H1 (cell line): Measurements from ENCODE around the gene ARHGEF4. TPM values are rescaled to one million over a fixed set of nuclear protein-coding genes. Genes with fewer than 3 reads are reported as not detected.

ENCODE experiments used
- CTCF ChIA-PET: fragments of 300-600 bp; sonication (Branson Sonifier 250); formaldehyde crosslinking; loops from one replicate; lab custom pipeline; 2021; ENCODE audit not compliant: partially characterized antibody; lab: Charles Lee
- POLR2A ChIA-PET: fragments of 300-600 bp; sonication (Branson Sonifier 250); formaldehyde crosslinking; loops from one replicate; lab custom pipeline; 2021; ENCODE audit warnings: inconsistent platforms; ENCODE audit not compliant: partially characterized antibody; lab: Charles Lee
- DNase-seq, 2 experiments: peaks; one replicate each; pipeline versions ENCODE4 v3.0.0 to v3.0.0-alpha.2; 2010 to 2022; ENCODE audit warnings: low spot score in 2 of 2, low read depth in 1 of 2, mixed read lengths in 1 of 2
- FAIRE-seq: peaks from 2 replicates; lab custom pipeline; 2011; peaks lifted over from hg19 to GRCh38; lab: Jason Lieb, UNC
- H2AFZ ChIP-seq: 2 replicates; pipeline ENCODE4 v1.8.1; 2012; ENCODE audit warnings: low read length, inconsistent platforms
- H2AK5ac ChIP-seq: 2 replicates; pipeline ENCODE4 v1.6.1; 2013; ENCODE audit warnings: low read depth, low read length
- H2BK120ac ChIP-seq: replicated peaks from 2 replicates; pipeline ENCODE3; 2013; ENCODE audit warnings: low read depth, low read length, inconsistent platforms
- H2BK12ac ChIP-seq: 2 replicates; pipeline ENCODE4 v1.6.1; 2013; ENCODE audit warnings: low read depth, low read length
- H2BK15ac ChIP-seq: 2 replicates; pipeline ENCODE4 v1.6.1; 2013; ENCODE audit warnings: low read length
- H2BK20ac ChIP-seq: 2 replicates; pipeline ENCODE4 v1.6.1; 2013; ENCODE audit warnings: low read length
- H2BK5ac ChIP-seq: 2 replicates; pipeline ENCODE4 v1.6.1; 2013; ENCODE audit warnings: low read depth, low read length
- H3K14ac ChIP-seq: 2 replicates; pipeline ENCODE4 v1.6.1; 2013; ENCODE audit warnings: inconsistent platforms; ENCODE audit not compliant: insufficient read length
- H3K18ac ChIP-seq: 2 replicates; pipeline ENCODE4 v1.6.1; 2013; ENCODE audit warnings: low read length; ENCODE audit errors: extremely low read depth
- H3K23ac ChIP-seq: 2 replicates; pipeline ENCODE4 v1.6.1; 2013; ENCODE audit warnings: inconsistent platforms; ENCODE audit not compliant: insufficient read length
- H3K23me2 ChIP-seq: 2 replicates; pipeline ENCODE4 v1.6.1; 2013; ENCODE audit warnings: low read depth, low read length
- H3K27ac ChIP-seq: 2 replicates; pipeline ENCODE4 v1.6.1; 2011; ENCODE audit warnings: low read depth, low read length, inconsistent platforms
- H3K27me3 ChIP-seq, 4 experiments: replicated peaks in 1 of 4; 1 replicate in 1 of 4; 2 replicates in 3 of 4; pipeline versions ENCODE4 v1.6.1 to v1.8.1; 2011 to 2013; ENCODE audit warnings: low read length in 3 of 4, mild to moderate bottlenecking in 3 of 4, inconsistent platforms in 2 of 4, mixed read lengths in 2 of 4, moderate library complexity in 1 of 4; ENCODE audit not compliant: control insufficient read depth in 3 of 4, insufficient read depth in 3 of 4; ENCODE audit errors: extremely low read depth in 1 of 4
- H3K36me3 ChIP-seq, 4 experiments: 2 replicates each; pipeline versions ENCODE4 v1.6.1 to v1.8.1; 2011 to 2013; ENCODE audit warnings: mild to moderate bottlenecking in 4 of 4, low read length in 3 of 4, moderate library complexity in 2 of 4, control low read depth in 1 of 4, inconsistent platforms in 1 of 4; ENCODE audit not compliant: insufficient read depth in 4 of 4, control insufficient read depth in 2 of 4
- H3K4ac ChIP-seq: replicated peaks from 2 replicates; pipeline ENCODE3; 2013; ENCODE audit warnings: low read length, low read depth, mixed read lengths, inconsistent platforms; ENCODE audit not compliant: insufficient read length
- H3K4me1 ChIP-seq, 4 experiments: replicated peaks in 1 of 4; 1 replicate in 1 of 4; 2 replicates in 3 of 4; pipeline versions ENCODE4 v1.6.1 to v1.8.1; 2011 to 2013; ENCODE audit warnings: low read length in 3 of 4, inconsistent platforms in 2 of 4, mixed read lengths in 1 of 4; ENCODE audit not compliant: insufficient read depth in 4 of 4, control insufficient read depth in 3 of 4
- H3K4me2 ChIP-seq, 2 experiments: 2 replicates each; pipeline versions ENCODE4 v1.6.1 to v1.8.1; 2011 to 2013; ENCODE audit warnings: low read depth in 2 of 2, low read length in 2 of 2, control low read depth in 1 of 2, inconsistent platforms in 1 of 2, mild to moderate bottlenecking in 1 of 2; ENCODE audit not compliant: insufficient read depth in 1 of 2
- H3K4me3 ChIP-seq, 4 experiments: fragments of 200-600, 300-600 bp in 1 of 4; sonication (generic), shearing (Covaris generic), sonication (Bioruptor Twin) in 1 of 4; 2 replicates each; pipeline versions ENCODE4 v1.5.1 to v1.8.1; 2011 to 2016; ENCODE audit warnings: low read length in 4 of 4, low read depth in 3 of 4, control low read depth in 2 of 4, inconsistent platforms in 2 of 4, mild to moderate bottlenecking in 2 of 4, mixed read lengths in 1 of 4, moderate library complexity in 1 of 4; ENCODE audit not compliant: insufficient read depth in 2 of 4; ENCODE audit errors: extremely low read depth in 1 of 4
- H3K56ac ChIP-seq: replicated peaks from 2 replicates; pipeline ENCODE3; 2013; ENCODE audit warnings: low read depth, mild to moderate bottlenecking, mixed read lengths, low read length, inconsistent platforms; ENCODE audit not compliant: insufficient read length
- H3K79me1 ChIP-seq: 2 replicates; pipeline ENCODE4 v1.6.1; 2013; ENCODE audit warnings: low read depth, low read length, control low read depth
- H3K79me2 ChIP-seq, 2 experiments: 2 replicates each; pipeline versions ENCODE4 v1.6.1 to v1.8.1; 2012 to 2013; ENCODE audit warnings: low read length in 2 of 2, mild to moderate bottlenecking in 2 of 2, inconsistent platforms in 1 of 2; ENCODE audit not compliant: insufficient read depth in 2 of 2, control insufficient read depth in 1 of 2
- H3K9ac ChIP-seq, 4 experiments: replicated peaks in 1 of 4; 1 replicate in 1 of 4; 2 replicates in 3 of 4; pipeline versions ENCODE4 v1.6.1 to v1.8.1; 2011 to 2013; ENCODE audit warnings: low read depth in 3 of 4, low read length in 3 of 4, control low read depth in 2 of 4, mild to moderate bottlenecking in 2 of 4, moderate library complexity in 2 of 4, inconsistent platforms in 1 of 4; ENCODE audit errors: extremely low read depth in 1 of 4
- H3K9me3 ChIP-seq, 2 experiments: 2 replicates each; pipeline versions ENCODE4 v1.6.1 to v1.8.1; 2012 to 2013; ENCODE audit warnings: mild to moderate bottlenecking in 2 of 2, moderate library complexity in 2 of 2, control low read depth in 1 of 2, inconsistent platforms in 1 of 2, low read depth in 1 of 2, low read length in 1 of 2, mixed read lengths in 1 of 2; ENCODE audit not compliant: insufficient read depth in 2 of 2
- H4K20me1 ChIP-seq, 2 experiments: replicated peaks in 1 of 2; 2 replicates each; pipeline versions ENCODE3 to v1.8.1; 2011 to 2013; ENCODE audit warnings: inconsistent platforms in 2 of 2, low read length in 2 of 2, mild to moderate bottlenecking in 1 of 2; ENCODE audit not compliant: insufficient read depth in 2 of 2, control insufficient read depth in 1 of 2
- H4K5ac ChIP-seq: 2 replicates; pipeline ENCODE4 v1.6.1; 2013; ENCODE audit warnings: low read length, low read depth, mixed read lengths, inconsistent platforms; ENCODE audit not compliant: insufficient read length
- H4K8ac ChIP-seq: 2 replicates; pipeline ENCODE4 v1.8.0; 2013; ENCODE audit warnings: mild to moderate bottlenecking, moderate library complexity, low read length, inconsistent platforms; ENCODE audit not compliant: insufficient read depth; ENCODE audit errors: extremely low read depth
- H4K91ac ChIP-seq: replicated peaks from 2 replicates; pipeline ENCODE3; 2013; ENCODE audit warnings: low read length, mixed read lengths, inconsistent platforms; ENCODE audit not compliant: insufficient read length
- WGBS, 2 experiments: shearing (Covaris generic) in 1 of 2; methylation state at CpG; one replicate each; pipeline versions ENCODE4 v1.1.6 to v1.1.7; 2013 to 2015; ENCODE audit warnings: low lambda C conversion rate in 2 of 2, mixed read lengths in 2 of 2, inconsistent platforms in 1 of 2, low coverage in 1 of 2, missing lambda C conversion rate in 1 of 2; ENCODE audit not compliant: insufficient replicate concordance in 2 of 2, insufficient coverage in 1 of 2, insufficient read length in 1 of 2; ENCODE audit errors: extremely low coverage in 1 of 2, missing lambda C conversion rate in 1 of 2; 5-methylcytosine and 5-hydroxymethylcytosine counted together
- polyA plus RNA-seq, 7 experiments: library from polyadenylated mRNA; depleted of rRNA in 3 of 7; stranded (reverse) in 5 of 7; unstranded in 2 of 7; fragments of >200 nt in 5 of 7; fragments of 200-250 nt in 2 of 7; gene quantifications; 1 replicate in 5 of 7; 2 replicates in 1 of 7; 4 replicates in 1 of 7; pipeline versions ENCODE4 v1.2.1 to v1.2.3, GENCODE V29; 2011 to 2013; ENCODE audit warnings: missing spikeins in 2 of 7, mixed read lengths in 2 of 7
- total RNA-seq: library from RNA; stranded (reverse); fragmentation: NEBNext Ultra II Directional; extraction: Animal tissue kit (Norgen Biotek cat#: 25700); gene quantifications from 2 replicates; pipeline ENCODE4 v1.2.1, GENCODE V29; 2021
- TF ChIP-seq, protein P1 (sequence below): IDR thresholded peaks from 2 replicates; pipeline ENCODE4 v1.6.1; 2012; ENCODE audit warnings: inconsistent platforms

Gene ARHGEF4
- total and polyA plus RNA-seq, 2 of the 8 experiments (the other 6 are each of a cell fraction or from before 2014, with no cell fraction given): 10.6 to 14.6 TPM

DNA sequence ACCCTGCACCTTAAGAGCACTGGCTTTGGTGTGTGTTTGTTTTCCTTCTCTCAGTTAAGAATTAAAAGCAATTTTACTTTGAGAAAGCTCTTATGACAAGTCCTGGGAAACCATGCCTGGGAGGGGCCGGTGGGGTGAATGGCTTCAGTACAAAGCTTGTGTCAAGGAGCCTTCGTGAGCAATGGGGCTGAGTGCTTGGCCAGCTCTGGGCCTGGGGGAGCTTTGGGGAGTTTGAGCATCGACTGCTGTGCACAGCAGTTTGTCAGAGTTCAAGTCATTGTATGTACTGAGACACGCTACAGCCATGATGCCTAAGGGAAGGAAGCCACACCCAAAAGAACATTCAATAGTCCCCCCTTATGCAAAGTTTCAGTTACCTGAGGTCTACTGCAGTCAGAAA, 75.8 kb downstream of the ARHGEF4 start:
- H3K9me3 ChIP-seq: no peaks in the 10 kb centered on the region
- H2BK12ac ChIP-seq: no peak overlapping the region
- H2BK120ac ChIP-seq: no peak overlapping the region
- H2BK15ac ChIP-seq: no peak overlapping the region
- no peaks in the 10 kb centered on the region for H3K36me3 ChIP-seq
- TF ChIP-seq, protein P1, sequence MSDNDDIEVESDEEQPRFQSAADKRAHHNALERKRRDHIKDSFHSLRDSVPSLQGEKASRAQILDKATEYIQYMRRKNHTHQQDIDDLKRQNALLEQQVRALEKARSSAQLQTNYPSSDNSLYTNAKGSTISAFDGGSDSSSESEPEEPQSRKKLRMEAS: no peak
- H2AK5ac ChIP-seq: no peak overlapping the region
- POLR2A ChIA-PET: no interaction called here
- H2AFZ ChIP-seq: no peak overlapping the region
- H3K4ac ChIP-seq: no peak overlapping the region
- H3K14ac ChIP-seq: no peak overlapping the region
- H4K8ac ChIP-seq: no peak overlapping the region
- H3K18ac ChIP-seq: no peak overlapping the region
- H3K79me1 ChIP-seq: no peaks in the 10 kb centered on the region
- H3K4me3 ChIP-seq: no peak overlapping the region
- peaks cover 0 to 6% (median 2%) of the 10 kb centered on the region in 4 experiments; a peak in 2 of 7 replicates for H3K4me1 ChIP-seq
- CTCF ChIA-PET: interaction anchor here (1.2 to 1.7 kb wide), 2 partner anchors 8 to 114 kb away, joined by 4 to 6 read pairs; no protein-coding TSS in a partner anchor
- no peaks in the 10 kb centered on the region for H3K79me2 ChIP-seq
- H3K56ac ChIP-seq: no peak overlapping the region
- H4K91ac ChIP-seq: no peak overlapping the region
- H3K23me2 ChIP-seq: no peaks in the 10 kb centered on the region
- no peak overlapping the region for H2BK20ac ChIP-seq
- H4K5ac ChIP-seq: no peak overlapping the region
- no peak overlapping the region for H2BK5ac ChIP-seq
- no peak for FAIRE-seq
- H3K23ac ChIP-seq: no peak overlapping the region
- H4K20me1 ChIP-seq: no peaks in the 10 kb centered on the region
- no peak overlapping the region for H3K27ac ChIP-seq
- no peak overlapping the region for H3K9ac ChIP-seq
- 66% methylated on average over 4 of the region's 4 CpGs; no CpG with 5 or more reads in 1 of the 2 experiments for WGBS, 2 experiments
- no peak for DNase-seq
- no peak overlapping the region for H3K4me2 ChIP-seq
- H3K27me3 ChIP-seq: peaks cover 0 to 8% (median 0%) of the 10 kb centered on the region in 4 experiments; a peak in 2 of 7 replicates
